Measurements from ENCODE around the gene MMP3. TPM values are rescaled to one million over a fixed set of nuclear protein-coding genes. Genes with fewer than 3 reads are reported as not detected.

The MMP3 gene
- total RNA-seq, 1 donor from 2014 or later: not detected

DNA sequence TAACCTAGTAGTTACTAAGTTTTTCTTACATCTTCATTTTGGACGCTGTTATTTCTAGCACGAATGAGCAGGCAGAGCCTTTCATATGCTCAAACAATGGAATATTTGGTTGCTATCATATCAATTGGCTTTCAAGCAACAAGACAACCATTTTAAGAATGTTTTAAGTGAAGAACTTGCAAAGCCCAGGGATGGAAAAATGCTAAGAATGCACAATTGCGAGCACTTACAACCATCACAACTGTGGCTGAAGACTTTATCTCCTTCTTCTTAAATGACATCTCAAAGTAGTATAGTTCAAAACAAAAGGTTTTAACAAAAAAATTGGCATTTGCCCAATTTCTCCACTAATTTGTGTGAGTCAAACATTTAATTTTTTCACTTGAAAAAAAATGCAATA lies 37.1 kb downstream of the MMP3 start:
- DNase-seq (ENCODE audit: low read depth): no peak
- H3K36me3 ChIP-seq (ENCODE audit: control insufficient read depth, insufficient read depth, low read length): no peaks in the 10 kb centered on the region
- no peaks in the 10 kb centered on the region for H3K27me3 ChIP-seq (ENCODE audit: control insufficient read depth, insufficient read depth, low read length)
- TF ChIP-seq, protein P1, sequence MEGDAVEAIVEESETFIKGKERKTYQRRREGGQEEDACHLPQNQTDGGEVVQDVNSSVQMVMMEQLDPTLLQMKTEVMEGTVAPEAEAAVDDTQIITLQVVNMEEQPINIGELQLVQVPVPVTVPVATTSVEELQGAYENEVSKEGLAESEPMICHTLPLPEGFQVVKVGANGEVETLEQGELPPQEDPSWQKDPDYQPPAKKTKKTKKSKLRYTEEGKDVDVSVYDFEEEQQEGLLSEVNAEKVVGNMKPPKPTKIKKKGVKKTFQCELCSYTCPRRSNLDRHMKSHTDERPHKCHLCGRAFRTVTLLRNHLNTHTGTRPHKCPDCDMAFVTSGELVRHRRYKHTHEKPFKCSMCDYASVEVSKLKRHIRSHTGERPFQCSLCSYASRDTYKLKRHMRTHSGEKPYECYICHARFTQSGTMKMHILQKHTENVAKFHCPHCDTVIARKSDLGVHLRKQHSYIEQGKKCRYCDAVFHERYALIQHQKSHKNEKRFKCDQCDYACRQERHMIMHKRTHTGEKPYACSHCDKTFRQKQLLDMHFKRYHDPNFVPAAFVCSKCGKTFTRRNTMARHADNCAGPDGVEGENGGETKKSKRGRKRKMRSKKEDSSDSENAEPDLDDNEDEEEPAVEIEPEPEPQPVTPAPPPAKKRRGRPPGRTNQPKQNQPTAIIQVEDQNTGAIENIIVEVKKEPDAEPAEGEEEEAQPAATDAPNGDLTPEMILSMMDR (IDR thresholded peaks at IDR 0.05; ENCODE audit: insufficient read depth, low read length, poor library complexity, severe bottlenecking): no peak
- no peak overlapping the region for H3K4me3 ChIP-seq (ENCODE audit: low read depth, low read length)

DNA sequence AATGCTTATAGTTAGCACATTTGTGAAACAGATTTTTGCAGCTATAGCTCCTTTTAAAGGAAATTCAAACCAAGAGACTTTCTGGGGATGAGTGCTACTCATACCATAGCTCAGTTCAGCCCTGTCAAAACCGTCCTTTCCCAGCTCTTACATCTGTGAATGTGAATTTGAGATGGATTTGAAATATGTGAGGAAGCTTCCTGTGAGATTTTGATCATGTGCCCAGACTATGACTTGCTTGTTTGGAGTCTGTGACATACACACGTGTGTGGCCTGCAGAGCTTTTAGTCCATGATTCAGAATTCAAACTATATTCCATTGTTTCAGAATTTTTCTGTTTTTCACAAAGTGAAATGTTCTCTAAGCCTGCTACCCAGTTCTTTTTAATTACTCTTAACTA lies 41.1 kb downstream of the MMP3 start:
- DNase-seq (ENCODE audit: low read depth): no peak
- H3K4me3 ChIP-seq (ENCODE audit: low read depth, low read length): no peak overlapping the region
- TF ChIP-seq, protein P1 (IDR thresholded peaks at IDR 0.05; ENCODE audit: insufficient read depth, low read length, poor library complexity, severe bottlenecking): no peak
- no peaks in the 10 kb centered on the region for H3K36me3 ChIP-seq (ENCODE audit: control insufficient read depth, insufficient read depth, low read length)
- H3K27me3 ChIP-seq (ENCODE audit: control insufficient read depth, insufficient read depth, low read length): no peaks in the 10 kb centered on the region

DNA sequence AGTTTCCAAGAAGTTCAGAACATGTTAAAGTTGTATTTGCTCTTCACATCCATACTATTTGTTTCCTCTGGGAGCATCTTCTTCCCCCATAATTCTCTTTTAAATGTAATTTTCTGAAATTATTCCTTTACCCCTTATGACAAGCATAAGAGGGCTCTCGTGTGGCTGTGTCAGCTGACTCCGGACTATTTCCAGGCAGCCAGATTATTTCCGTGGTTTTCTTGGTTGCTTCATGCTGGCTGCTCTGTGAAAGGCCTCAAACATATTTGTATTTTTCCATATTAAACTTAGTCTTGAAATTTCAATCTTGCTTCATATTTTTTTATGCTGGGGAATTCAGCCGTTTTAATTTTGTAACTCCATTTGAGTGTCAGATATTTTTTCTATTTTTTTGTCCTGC lies 42.6 kb downstream of the MMP3 start:
- DNase-seq (ENCODE audit: low read depth): no peak
- Histone ChIP-seq H3K4me3 (ENCODE audit: low read depth, low read length) (no peak overlapping the region), H3K27me3 (ENCODE audit: control insufficient read depth, insufficient read depth, low read length) (no peaks in the 10 kb centered on the region), H3K36me3 (ENCODE audit: control insufficient read depth, insufficient read depth, low read length) (no peaks in the 10 kb centered on the region)
- TF ChIP-seq, protein P1 (IDR thresholded peaks at IDR 0.05; ENCODE audit: insufficient read depth, low read length, poor library complexity, severe bottlenecking): no peak

DNA sequence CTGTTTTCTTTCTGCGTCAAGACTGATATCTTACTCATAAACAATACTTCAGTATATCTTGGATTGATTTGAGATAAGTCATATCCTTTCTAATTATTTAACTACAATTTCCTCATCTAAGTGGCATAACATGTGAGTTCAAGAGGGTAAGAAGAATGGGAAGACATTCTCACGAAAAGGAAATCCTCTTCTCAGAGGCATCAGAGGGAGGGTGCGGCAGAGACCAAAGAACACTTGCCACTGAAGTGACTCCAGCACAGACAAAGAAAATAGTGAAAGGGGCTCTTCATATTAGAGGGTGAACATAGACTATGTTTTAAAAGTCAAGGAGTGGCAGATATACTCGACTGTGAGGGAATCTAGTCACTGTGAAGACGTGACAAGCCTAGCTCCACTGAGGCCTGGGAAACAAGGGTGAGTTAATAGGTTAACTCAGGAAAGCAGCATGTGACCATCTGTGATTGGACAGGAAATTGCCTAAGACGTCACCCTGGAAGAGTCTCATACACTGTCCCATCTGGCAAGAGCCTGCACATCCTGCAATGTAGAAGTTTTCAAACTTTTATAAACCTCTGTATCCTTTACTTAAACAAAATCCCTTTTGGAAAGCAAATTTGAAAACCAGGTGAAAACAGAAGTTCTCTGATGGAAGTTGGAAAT lies 43.6 kb downstream of the MMP3 start:
- Histone ChIP-seq H3K36me3 (ENCODE audit: control insufficient read depth, insufficient read depth, low read length) (no peaks in the 10 kb centered on the region), H3K4me3 (ENCODE audit: low read depth, low read length) (no peak overlapping the region), H3K27me3 (ENCODE audit: control insufficient read depth, insufficient read depth, low read length) (no peaks in the 10 kb centered on the region)
- TF ChIP-seq, protein P1 (IDR thresholded peaks at IDR 0.05; ENCODE audit: insufficient read depth, low read length, poor library complexity, severe bottlenecking): no peak
- DNase-seq (ENCODE audit: low read depth): no peak

DNA sequence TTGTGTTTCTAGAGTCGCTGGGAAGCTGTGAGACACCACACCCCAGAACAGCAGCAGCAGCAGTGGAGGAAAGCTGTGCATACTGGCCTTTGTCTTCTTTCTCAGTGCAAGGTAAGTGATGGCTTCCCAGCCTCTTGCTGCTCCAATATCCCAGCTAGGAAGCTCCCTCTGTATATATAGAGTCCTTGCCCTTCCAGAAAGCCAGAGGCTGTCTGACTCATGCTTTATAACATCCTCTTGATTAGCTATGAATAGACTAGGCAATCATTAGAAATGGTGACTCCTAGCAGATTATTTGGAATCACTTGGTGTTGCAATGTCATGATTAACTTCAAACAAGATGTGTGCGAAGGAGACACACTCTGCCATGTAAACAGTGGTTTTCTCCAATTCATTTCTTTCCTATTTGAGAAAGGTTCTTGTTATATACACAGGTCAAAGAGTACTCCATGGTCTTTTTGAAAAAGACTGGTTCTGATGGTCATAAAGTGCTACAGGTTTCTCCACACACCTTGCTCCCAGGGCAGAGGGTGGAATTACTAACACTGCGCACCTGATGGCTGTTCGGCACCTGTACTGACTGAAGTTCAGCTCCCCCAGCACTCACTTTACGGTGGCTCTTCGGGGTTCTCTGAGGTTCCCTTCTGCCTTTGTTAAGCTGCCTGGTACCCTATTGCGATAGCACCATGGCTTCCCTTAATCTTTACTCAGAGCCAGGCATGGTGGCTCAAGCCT lies 45.2 kb downstream of the MMP3 start, which contains the start of gene MMP1:
TSS of gene MMP1 (minus strand) at position 149 of the 735 bp plus-strand sequence. CDS start at position 81, 68 bp downstream.
- DNase-seq (ENCODE audit: low read depth): peak; percentile 47
- Histone ChIP-seq H3K36me3 (ENCODE audit: control insufficient read depth, insufficient read depth, low read length) (no peaks in the 10 kb centered on the region), H3K27me3 (ENCODE audit: control insufficient read depth, insufficient read depth, low read length) (no peaks in the 10 kb centered on the region), H3K4me3 (ENCODE audit: low read depth, low read length) (no peak within 1 kb of the TSS)
- TF ChIP-seq, protein P1 (IDR thresholded peaks at IDR 0.05; ENCODE audit: insufficient read depth, low read length, poor library complexity, severe bottlenecking): no peak
